Heart left ventricle (tissue), 16 donors: ENCODE data around the gene RFC3. TPM values are rescaled to one million over a fixed set of nuclear protein-coding genes. Genes with fewer than 3 reads are reported as not detected.
"Not testable (repeated sequence)": the region's sequence is repeated elsewhere in the genome, so short reads cannot be mapped to it uniquely, and the experiment has no call there.

Source experiments
- ATAC-seq, 4 donors: fragments of 200-7000 bp; cut with Tn5 transposase; one replicate each; pipeline ENCODE4 v1.9.1; 2020 to 2022; ENCODE audit warnings: moderate library complexity in 4 of 4, mild to moderate bottlenecking in 3 of 4, moderate number of reproducible peaks in 1 of 4
- DNase-seq, 5 donors: peaks; one replicate each; pipeline ENCODE4 v3.0.0-alpha.2; 2020
- H3K27ac ChIP-seq, 12 donors: fragments of 200-600 bp; sonication (generic) in 4 of 12; one replicate each; pipeline versions ENCODE4 v1.5.0 to v1.8.0; 2016 to 2022; ENCODE audit warnings: mild to moderate bottlenecking in 2 of 12
- H3K27me3 ChIP-seq, 9 donors: fragments of 200-600 bp; sonication (generic) in 2 of 9; one replicate each; pipeline versions ENCODE4 v1.5.1 to v1.8.0; 2016 to 2022; ENCODE audit warnings: mild to moderate bottlenecking in 3 of 9
- H3K36me3 ChIP-seq, 9 donors: fragments of 200-600 bp; sonication (generic) in 2 of 9; one replicate each; pipeline versions ENCODE4 v1.5.0 to v1.8.0; 2018 to 2022; ENCODE audit warnings: mild to moderate bottlenecking in 2 of 9
- H3K4me1 ChIP-seq, 12 donors: fragments of 200-600 bp; sonication (generic) in 4 of 12; one replicate each; pipeline versions ENCODE4 v1.5.0 to v1.8.0; 2016 to 2022; ENCODE audit warnings: mild to moderate bottlenecking in 3 of 12
- H3K4me3 ChIP-seq, 12 donors: fragments of 200-600 bp; sonication (generic) in 4 of 12; one replicate each; pipeline versions ENCODE4 v1.5.0 to v1.8.0; 2017 to 2022; ENCODE audit warnings: mild to moderate bottlenecking in 9 of 12, moderate library complexity in 4 of 12
- H3K9me3 ChIP-seq, 12 donors: fragments of 200-600 bp; sonication (generic) in 4 of 12; one replicate each; pipeline versions ENCODE4 v1.5.0 to v1.8.0; 2016 to 2022; ENCODE audit warnings: mild to moderate bottlenecking in 1 of 12
- POLR2A ChIP-seq, 2 donors: fragments of 450-650 bp; IDR thresholded peaks; one replicate each; pipeline ENCODE4 v1.6.1; 2017; ENCODE audit warnings: antibody characterized with exemption in 2 of 2, mild to moderate bottlenecking in 2 of 2, moderate library complexity in 2 of 2
- WGBS, 4 donors: extraction: QIAGEN DNeasy Blood & Tissue Kit in 2 of 4; methylation state at CpG; one replicate each; pipeline versions ENCODE4 v1.1.5 to v1.1.7; 2013 to 2018; 5-methylcytosine and 5-hydroxymethylcytosine counted together
- intact Hi-C, 10 donors: fragments of 100-400 bp; cut with DNase I; formaldehyde crosslinking; loops; one replicate each; pipeline versions ENCODE4 v1.11.1 to v1.14.2; 2022
- polyA plus RNA-seq, 2 donors: library from polyadenylated mRNA; stranded (reverse); fragments of 200-250 nt; gene quantifications; one replicate each; pipeline ENCODE4 v1.2.3, GENCODE V29; 2013
- total RNA-seq, 9 donors: library from RNA; depleted of rRNA in 2 of 9; stranded (reverse); fragments of >200 nt in 2 of 9; fragmentation: NEBNext Ultra II Directional in 3 of 9; extraction: Animal tissue kit (Norgen Biotek cat#: 25700) in 3 of 9; gene quantifications; one replicate each; pipeline versions ENCODE4 v1.1.0 to v1.2.4, GENCODE V29; 2016 to 2023
- TF ChIP-seq, protein P1 (sequence below), 12 donors: fragments of 200-600 bp; sonication (generic) in 4 of 12; IDR thresholded peaks; one replicate each; pipeline versions ENCODE4 v1.5.0 to v1.8.0; 2018 to 2022; ENCODE audit warnings: antibody characterized with exemption in 12 of 12, mild to moderate bottlenecking in 5 of 12
- donor health status: ischemic (EF 13 %, LVEDD 7.1; RV severe dilation, severe dysfunction).
- donor health status: healthy with polysubstance abuse.
- donor health status: DM: no; HTN: yes; CAD: no.
- donor health status: DM: no; HTN: no; CAD: no.
- donor health status: ischemic (EF 25% LVEDD 6.9; RV normal size, moderate dysfunction).
- donor health status: ischemic (EF 25% LVEDD 5.7; RV mildly dilated, moderate dysfunction).
- donor health status: healthy.
- donor health status: DM: yes; HTN: yes; CAD: no.
- donor health status: ischemic (EF 35%, LVEDD 5.7; RV mildly dilated, moderate dysfunction).
- donor health status: nonischemic (EF 11% LVEDD 7.7; RV severe dilation, severe dysfunction).
- donor health status: DM: yes; HTN: yes; CAD: no.
- donor health status: PGD.
- donor health status: ischemic (EF 29% LVEDD 5.4; RV normal size, mild dysfunction).
- donor health status: nonischemic (EF 23%, LVEDD 6.1; RV moderate dilation, normal function).

The RFC3 gene
- total and polyA plus RNA-seq, 11 donors = 2.6 to 8.8 (median 5.7) TPM

- intact Hi-C loops = loop anchor here in 4 of 10 donors (10.0 kb wide), 2 partner anchors 268 to 1348 kb away; no protein-coding TSS in a partner anchor
- no peak for ATAC-seq
- H3K4me3 ChIP-seq = no peak overlapping the region
- H3K9me3 ChIP-seq = no peaks in the 10 kb centered on the region
- WGBS, 4 donors = 69 to 70% (median 70%) methylated on average over 8 of the region's 8 CpGs
- TF ChIP-seq POLR2A (IDR thresholded peaks at IDR 0.05) = no peak
- no peaks in the 10 kb centered on the region for H3K36me3 ChIP-seq
- no peak for DNase-seq
- H3K4me1 ChIP-seq = no peaks in the 10 kb centered on the region
- H3K27me3 ChIP-seq = peaks cover 0 to 4% (median 0%) of the 10 kb centered on the region in 9 donors
- H3K27ac ChIP-seq = no peak overlapping the region
Measured at GRCh38 chr13:33806470-33807248, 11.3 kb upstream of the RFC3 start.

- H3K27me3 ChIP-seq, H3K4me1 ChIP-seq, H3K9me3 ChIP-seq, DNase-seq, H3K27ac ChIP-seq, H3K4me3 ChIP-seq, H3K36me3 ChIP-seq, ATAC-seq: not testable (repeated sequence)
- intact Hi-C loops = loop anchor here in 2 of 10 donors (10.0 kb wide), 2 partner anchors 268 to 352 kb away; no protein-coding TSS in a partner anchor
- 85 to 89% (median 86%) methylated on average over 7 of the region's 7 CpGs for WGBS, 4 donors
Measured at GRCh38 chr13:33812829-33813228, 5.1 kb upstream of the RFC3 start.

- Histone ChIP-seq H3K4me1 (peaks cover 0 to 16% (median 7%) of the 10 kb centered on the region in 12 donors), H3K27ac (no peak overlapping the region), H3K27me3 (no peaks in the 10 kb centered on the region), H3K4me3 (no peak overlapping the region), H3K9me3 (no peaks in the 10 kb centered on the region), H3K36me3 (no peaks in the 10 kb centered on the region)
- intact Hi-C loops = loop anchor here in 2 of 10 donors (10.0 kb wide), 2 partner anchors 270 to 350 kb away; no protein-coding TSS in a partner anchor
- DNase-seq = no peak
- ATAC-seq = no peak
- WGBS, 4 donors = 86 to 97% (median 92%) methylated on average over 1 of the region's 1 CpG
- TF ChIP-seq, protein P1, sequence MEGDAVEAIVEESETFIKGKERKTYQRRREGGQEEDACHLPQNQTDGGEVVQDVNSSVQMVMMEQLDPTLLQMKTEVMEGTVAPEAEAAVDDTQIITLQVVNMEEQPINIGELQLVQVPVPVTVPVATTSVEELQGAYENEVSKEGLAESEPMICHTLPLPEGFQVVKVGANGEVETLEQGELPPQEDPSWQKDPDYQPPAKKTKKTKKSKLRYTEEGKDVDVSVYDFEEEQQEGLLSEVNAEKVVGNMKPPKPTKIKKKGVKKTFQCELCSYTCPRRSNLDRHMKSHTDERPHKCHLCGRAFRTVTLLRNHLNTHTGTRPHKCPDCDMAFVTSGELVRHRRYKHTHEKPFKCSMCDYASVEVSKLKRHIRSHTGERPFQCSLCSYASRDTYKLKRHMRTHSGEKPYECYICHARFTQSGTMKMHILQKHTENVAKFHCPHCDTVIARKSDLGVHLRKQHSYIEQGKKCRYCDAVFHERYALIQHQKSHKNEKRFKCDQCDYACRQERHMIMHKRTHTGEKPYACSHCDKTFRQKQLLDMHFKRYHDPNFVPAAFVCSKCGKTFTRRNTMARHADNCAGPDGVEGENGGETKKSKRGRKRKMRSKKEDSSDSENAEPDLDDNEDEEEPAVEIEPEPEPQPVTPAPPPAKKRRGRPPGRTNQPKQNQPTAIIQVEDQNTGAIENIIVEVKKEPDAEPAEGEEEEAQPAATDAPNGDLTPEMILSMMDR (IDR thresholded peaks at IDR 0.05) = no peak
- no peak for TF ChIP-seq POLR2A (IDR thresholded peaks at IDR 0.05)
Measured at GRCh38 chr13:33815011-33815550, 2.9 kb upstream of the RFC3 start.

GRCh38 chr13:33816912-33817311 lies 1.0 kb upstream of the RFC3 start:
- DNase-seq = no peak
- TF ChIP-seq, protein P1 (IDR thresholded peaks at IDR 0.05) = no peak
- no peak for TF ChIP-seq POLR2A (IDR thresholded peaks at IDR 0.05)
- ATAC-seq = no peak
- Histone ChIP-seq H3K27ac (no peak overlapping the region), H3K4me3 (peak overlapping the region in 2 of 12 donors; percentile 78 to 91), H3K9me3 (no peaks in the 10 kb centered on the region), H3K4me1 (peaks cover 0 to 16% (median 7%) of the 10 kb centered on the region in 12 donors), H3K27me3 (no peaks in the 10 kb centered on the region), H3K36me3 (peaks cover 0 to 10% (median 5%) of the 10 kb centered on the region in 9 donors)
- WGBS, 4 donors = 94 to 96% (median 95%) methylated on average over 2 of the region's 2 CpGs
- intact Hi-C loops = loop anchor here in 2 of 10 donors (10.0 kb wide), 2 partner anchors 272 to 348 kb away; no protein-coding TSS in a partner anchor

DNA sequence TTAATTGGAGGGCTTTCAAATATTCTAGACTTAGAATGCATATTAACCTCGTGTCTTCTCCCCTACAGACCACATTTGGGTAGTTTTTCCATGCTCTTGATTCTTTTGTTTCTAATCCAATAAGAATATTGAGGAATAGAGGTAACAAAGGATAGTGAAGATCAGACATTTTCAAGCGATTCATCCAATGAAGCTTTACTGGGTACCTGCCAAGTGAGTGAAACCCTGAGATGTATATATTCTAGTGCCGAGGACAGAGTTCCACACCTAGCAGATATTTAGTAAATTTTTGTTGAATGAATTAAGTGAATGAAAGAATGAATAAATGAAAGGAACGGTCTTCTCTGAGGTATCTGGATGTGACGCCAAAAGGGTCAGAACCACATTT lies 442 bp upstream of the RFC3 start:
- H3K36me3 ChIP-seq = peaks cover 0 to 13% (median 9%) of the 10 kb centered on the region in 9 donors
- no peaks in the 10 kb centered on the region for H3K27me3 ChIP-seq
- TF ChIP-seq, protein P1 (IDR thresholded peaks at IDR 0.05) = no peak
- TF ChIP-seq POLR2A (IDR thresholded peaks at IDR 0.05) = no peak
- WGBS, 4 donors = 25 to 30% (median 27%) methylated on average over 5 of the region's 5 CpGs
- intact Hi-C loops = loop anchor here in 2 of 10 donors (10.0 kb wide), 2 partner anchors 273 to 347 kb away; no protein-coding TSS in a partner anchor
- no peaks in the 10 kb centered on the region for H3K9me3 ChIP-seq
- peak overlapping the region; percentile 62 to 95 (median 80) for H3K4me3 ChIP-seq
- H3K27ac ChIP-seq = peak overlapping the region; percentile 18 to 84 (median 72)
- peaks cover 0 to 16% (median 7%) of the 10 kb centered on the region in 12 donors for H3K4me1 ChIP-seq
- no peak for DNase-seq
- ATAC-seq = no peak
